ENCODE data around the gene ELAVL1. TPM values are rescaled to one million over a fixed set of nuclear protein-coding genes. Genes with fewer than 3 reads are reported as not detected.

ELAVL1 gene
- total and polyA plus RNA-seq, 9 of the 15 experiments (the other 6 are each of a cell fraction or from before 2014, with no cell fraction given) = 4.3 to 172 (median 69.2) TPM

DNA sequence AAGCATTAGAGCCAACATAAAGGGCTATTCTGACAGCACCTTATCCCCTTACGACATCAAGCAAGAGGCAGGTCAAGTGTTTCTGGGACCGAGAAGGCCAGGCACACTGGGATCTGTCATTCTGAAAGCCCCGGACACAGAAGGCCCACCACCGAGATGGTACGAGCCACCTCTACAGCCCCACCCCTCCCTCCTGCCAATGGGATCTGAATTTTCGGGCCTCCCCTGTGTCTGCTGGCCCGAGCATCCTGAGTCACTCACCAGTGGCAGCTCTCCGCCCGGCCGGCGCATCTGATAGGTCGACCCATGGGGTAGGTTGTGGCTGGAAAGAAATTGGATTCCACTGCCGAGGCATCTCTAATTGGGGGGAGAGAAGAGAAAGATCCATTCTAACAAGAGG, 64.6 kb downstream of the ELAVL1 start:
- Histone ChIP-seq H3K9me1 (ENCODE audit: control insufficient read depth, insufficient read depth, low read length) (peaks cover 4% of the 10 kb centered on the region), H3K9me3 (replicated peaks; ENCODE audit: control insufficient read depth, insufficient read depth, low read depth, low read length) (no peaks in the 10 kb centered on the region), H3K4me1 (replicated peaks in 1 of 2; ENCODE audit: control insufficient read depth in 2 of 2, insufficient read depth in 2 of 2, low read length in 2 of 2) (peaks cover 11 to 33% of the 10 kb centered on the region in 2 experiments; a peak in 4 of 5 replicates), H3K27me3 (ENCODE audit: control insufficient read depth in 2 of 2, insufficient read depth in 2 of 2, low read length in 2 of 2) (no peaks in the 10 kb centered on the region), H2AFZ (ENCODE audit: low read depth, low read length) (no peak overlapping the region), H3K79me2 (ENCODE audit: control insufficient read depth, insufficient read depth, low read length) (peaks cover 67% of the 10 kb centered on the region), H3K4me3 (no peak overlapping the region), H3K9ac (ENCODE audit: insufficient read depth in 1 of 2, low read depth in 2 of 2, low read length in 2 of 2) (peak overlapping the region in 1 of 2 experiments; percentile 95; a peak in 1 of 4 replicates), H3K4me2 (ENCODE audit: insufficient read depth, low read length) (no peak overlapping the region), H4K20me1 (replicated peaks; ENCODE audit: control insufficient read depth, insufficient read depth, low read length) (no peaks in the 10 kb centered on the region), H3K36me3 (ENCODE audit: control insufficient read depth, insufficient read depth, low read length) (peaks cover 64% of the 10 kb centered on the region), H3K27ac (ENCODE audit: extremely low read depth, low read depth, low read length) (no peak overlapping the region)
- ATAC-seq (no peak), FAIRE-seq (no peak), DNase-seq (ENCODE audit: extremely low read depth in 1 of 4, low spot score in 3 of 4) (no peak)
- intact Hi-C loops (cut with micrococcal nuclease) = loop anchor here (5.0 to 10.0 kb wide), 2 partner anchors 124 to 211 kb away; no protein-coding TSS in a partner anchor
- WGBS (ENCODE audit: insufficient coverage, low coverage, missing lambda C conversion rate) = 94% methylated on average over 13 of the region's 13 CpGs
- no TSS peak for BruUV-seq (replicated peaks)
- ChIA-PET POLR2A (interaction anchor here (1.2 to 1.6 kb wide), 2 partner anchors 10 to 12 kb away, joined by 5 to 6 read pairs; no protein-coding TSS in a partner anchor), CTCF (ENCODE audit: low intra/inter-chr PET ratio) (no interaction called here)
- in situ Hi-C loops (cut with MboI) = no loop called here
- TF ChIP-seq, protein P1, sequence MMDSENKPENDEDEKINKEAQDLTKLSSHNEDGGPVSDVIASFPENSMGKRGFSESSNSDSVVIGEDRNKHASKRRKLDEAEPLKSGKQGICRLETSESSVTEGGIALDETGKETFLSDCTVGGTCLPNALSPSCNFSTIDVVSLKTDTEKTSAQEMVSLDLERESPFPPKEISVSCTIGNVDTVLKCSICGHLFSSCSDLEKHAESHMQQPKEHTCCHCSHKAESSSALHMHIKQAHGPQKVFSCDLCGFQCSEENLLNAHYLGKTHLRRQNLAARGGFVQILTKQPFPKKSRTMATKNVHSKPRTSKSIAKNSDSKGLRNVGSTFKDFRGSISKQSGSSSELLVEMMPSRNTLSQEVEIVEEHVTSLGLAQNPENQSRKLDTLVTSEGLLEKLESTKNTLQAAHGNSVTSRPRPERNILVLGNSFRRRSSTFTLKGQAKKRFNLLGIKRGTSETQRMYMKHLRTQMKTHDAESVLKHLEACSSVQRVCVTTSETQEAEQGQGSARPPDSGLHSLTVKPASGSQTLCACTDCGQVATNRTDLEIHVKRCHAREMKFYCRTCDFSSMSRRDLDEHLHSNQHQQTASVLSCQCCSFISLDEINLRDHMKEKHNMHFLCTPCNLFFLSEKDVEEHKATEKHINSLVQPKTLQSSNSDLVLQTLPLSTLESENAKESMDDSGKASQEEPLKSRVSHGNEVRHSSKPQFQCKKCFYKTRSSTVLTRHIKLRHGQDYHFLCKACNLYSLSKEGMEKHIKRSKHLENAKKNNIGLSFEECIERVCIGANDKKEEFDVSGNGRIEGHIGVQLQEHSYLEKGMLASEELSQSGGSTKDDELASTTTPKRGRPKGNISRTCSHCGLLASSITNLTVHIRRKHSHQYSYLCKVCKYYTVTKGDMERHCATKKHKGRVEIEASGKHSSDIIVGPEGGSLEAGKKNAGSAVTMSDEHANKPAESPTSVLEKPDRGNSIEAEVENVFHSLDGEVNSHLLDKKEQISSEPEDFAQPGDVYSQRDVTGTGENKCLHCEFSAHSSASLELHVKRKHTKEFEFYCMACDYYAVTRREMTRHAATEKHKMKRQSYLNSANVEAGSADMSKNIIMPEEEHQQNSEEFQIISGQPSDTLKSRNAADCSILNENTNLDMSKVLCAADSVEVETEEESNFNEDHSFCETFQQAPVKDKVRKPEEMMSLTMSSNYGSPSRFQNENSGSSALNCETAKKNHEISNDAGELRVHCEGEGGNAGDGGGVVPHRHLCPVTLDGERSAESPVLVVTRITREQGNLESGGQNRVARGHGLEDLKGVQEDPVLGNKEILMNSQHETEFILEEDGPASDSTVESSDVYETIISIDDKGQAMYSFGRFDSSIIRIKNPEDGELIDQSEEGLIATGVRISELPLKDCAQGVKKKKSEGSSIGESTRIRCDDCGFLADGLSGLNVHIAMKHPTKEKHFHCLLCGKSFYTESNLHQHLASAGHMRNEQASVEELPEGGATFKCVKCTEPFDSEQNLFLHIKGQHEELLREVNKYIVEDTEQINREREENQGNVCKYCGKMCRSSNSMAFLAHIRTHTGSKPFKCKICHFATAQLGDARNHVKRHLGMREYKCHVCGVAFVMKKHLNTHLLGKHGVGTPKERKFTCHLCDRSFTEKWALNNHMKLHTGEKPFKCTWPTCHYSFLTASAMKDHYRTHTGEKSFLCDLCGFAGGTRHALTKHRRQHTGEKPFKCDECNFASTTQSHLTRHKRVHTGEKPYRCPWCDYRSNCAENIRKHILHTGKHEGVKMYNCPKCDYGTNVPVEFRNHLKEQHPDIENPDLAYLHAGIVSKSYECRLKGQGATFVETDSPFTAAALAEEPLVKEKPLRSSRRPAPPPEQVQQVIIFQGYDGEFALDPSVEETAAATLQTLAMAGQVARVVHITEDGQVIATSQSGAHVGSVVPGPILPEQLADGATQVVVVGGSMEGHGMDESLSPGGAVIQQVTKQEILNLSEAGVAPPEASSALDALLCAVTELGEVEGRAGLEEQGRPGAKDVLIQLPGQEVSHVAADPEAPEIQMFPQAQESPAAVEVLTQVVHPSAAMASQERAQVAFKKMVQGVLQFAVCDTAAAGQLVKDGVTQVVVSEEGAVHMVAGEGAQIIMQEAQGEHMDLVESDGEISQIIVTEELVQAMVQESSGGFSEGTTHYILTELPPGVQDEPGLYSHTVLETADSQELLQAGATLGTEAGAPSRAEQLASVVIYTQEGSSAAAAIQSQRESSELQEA (IDR thresholded peaks at IDR 0.05; ENCODE audit: low read depth) = no peak
- TF ChIP-seq POLR2A (conservative IDR thresholded peaks at IDR 0.05) (0 out of 2 replicates have a peak, but pooled peaks have one; percentile 8), ASH1L (IDR thresholded peaks at IDR 0.05; ENCODE audit: borderline replicate concordance, low read depth, partially characterized antibody) (no peak), ZNF57 (CRISPR knock-in tag; IDR thresholded peaks at IDR 0.05) (no peak), SP1 (CRISPR knock-in tag; IDR thresholded peaks at IDR 0.05) (no peak), RBM14 (IDR thresholded peaks at IDR 0.05; ENCODE audit: borderline replicate concordance, insufficient read depth, low read depth, low read length) (no peak), FOS (IDR thresholded peaks at IDR 0.05; ENCODE audit: extremely low read depth, insufficient read length) (no peak), ZBTB9 (CRISPR knock-in tag; IDR thresholded peaks at IDR 0.05) (no peak), EHMT2 (IDR thresholded peaks at IDR 0.05) (no peak)
- TF ChIP-seq, protein P2, sequence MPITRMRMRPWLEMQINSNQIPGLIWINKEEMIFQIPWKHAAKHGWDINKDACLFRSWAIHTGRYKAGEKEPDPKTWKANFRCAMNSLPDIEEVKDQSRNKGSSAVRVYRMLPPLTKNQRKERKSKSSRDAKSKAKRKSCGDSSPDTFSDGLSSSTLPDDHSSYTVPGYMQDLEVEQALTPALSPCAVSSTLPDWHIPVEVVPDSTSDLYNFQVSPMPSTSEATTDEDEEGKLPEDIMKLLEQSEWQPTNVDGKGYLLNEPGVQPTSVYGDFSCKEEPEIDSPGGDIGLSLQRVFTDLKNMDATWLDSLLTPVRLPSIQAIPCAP (CRISPR knock-in tag; IDR thresholded peaks at IDR 0.05; ENCODE audit: borderline replicate concordance) = no peak
